ENCODE data around the gene LRP11. TPM values are rescaled to one million over a fixed set of nuclear protein-coding genes. Genes with fewer than 3 reads are reported as not detected.

The LRP11 gene, protein sequence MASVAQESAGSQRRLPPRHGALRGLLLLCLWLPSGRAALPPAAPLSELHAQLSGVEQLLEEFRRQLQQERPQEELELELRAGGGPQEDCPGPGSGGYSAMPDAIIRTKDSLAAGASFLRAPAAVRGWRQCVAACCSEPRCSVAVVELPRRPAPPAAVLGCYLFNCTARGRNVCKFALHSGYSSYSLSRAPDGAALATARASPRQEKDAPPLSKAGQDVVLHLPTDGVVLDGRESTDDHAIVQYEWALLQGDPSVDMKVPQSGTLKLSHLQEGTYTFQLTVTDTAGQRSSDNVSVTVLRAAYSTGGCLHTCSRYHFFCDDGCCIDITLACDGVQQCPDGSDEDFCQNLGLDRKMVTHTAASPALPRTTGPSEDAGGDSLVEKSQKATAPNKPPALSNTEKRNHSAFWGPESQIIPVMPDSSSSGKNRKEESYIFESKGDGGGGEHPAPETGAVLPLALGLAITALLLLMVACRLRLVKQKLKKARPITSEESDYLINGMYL
- total RNA-seq, result 54.7 and 89.5 TPM in 2 replicates
- 43.3 and 58.4 TPM in 2 replicates for polyA plus RNA-seq
- polyA plus RNA-seq (2012), result 31.4 and 42.5 TPM in 2 replicates
- 82.3 and 116 TPM in 2 replicates for polyA minus RNA-seq (ENCODE audit: low replicate concordance)

DNA sequence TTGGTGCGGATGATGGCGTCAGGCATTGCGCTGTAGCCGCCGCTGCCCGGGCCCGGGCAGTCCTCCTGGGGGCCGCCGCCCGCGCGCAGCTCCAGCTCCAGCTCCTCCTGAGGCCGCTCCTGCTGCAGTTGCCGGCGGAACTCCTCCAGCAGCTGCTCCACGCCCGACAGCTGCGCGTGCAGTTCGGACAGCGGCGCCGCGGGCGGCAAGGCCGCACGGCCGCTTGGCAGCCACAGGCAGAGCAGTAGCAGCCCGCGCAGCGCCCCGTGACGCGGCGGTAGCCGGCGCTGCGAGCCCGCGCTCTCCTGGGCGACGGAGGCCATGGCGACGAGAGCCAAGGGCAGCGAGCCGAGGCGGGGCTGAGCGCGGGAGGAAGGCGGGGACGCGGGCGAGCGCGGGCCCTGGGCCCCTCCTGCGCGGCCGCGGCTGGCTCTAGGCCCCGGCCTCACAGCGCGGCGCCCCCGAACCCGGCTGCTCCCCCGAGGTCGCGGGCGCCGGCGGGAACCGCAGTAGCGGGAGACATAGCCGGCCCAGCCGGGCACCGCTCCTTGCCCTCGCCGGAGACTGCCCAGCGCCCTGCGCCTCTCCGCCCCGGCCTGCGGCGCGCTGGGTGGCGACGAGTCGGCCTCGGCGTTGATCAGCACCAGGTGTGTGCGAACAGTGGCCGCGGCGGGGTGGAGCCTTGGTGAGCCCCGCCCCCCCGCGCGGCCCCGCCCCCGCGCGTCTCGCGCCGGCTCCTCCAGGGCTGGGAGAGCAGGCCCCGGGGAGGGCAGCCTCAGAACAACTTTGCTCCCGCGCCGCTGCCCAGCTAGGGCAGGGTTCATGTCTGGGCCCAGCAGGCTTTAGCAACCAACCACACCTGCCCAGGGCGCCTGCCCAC lies at the start of gene LRP11:
Gene LRP11, minus strand, starts transcription at position 662 of the 880 bp plus-strand sequence. Its CDS starts 339 bp downstream, at position 323.
- Histone ChIP-seq H3K9ac (ENCODE audit: insufficient read depth, low read length) (peak within 1 kb of the TSS; percentile 83), H3K4me2 (ENCODE audit: extremely low read depth, insufficient read depth, low read length) (peak within 1 kb of the TSS; percentile 88), H2AFZ (ENCODE audit: low read length) (peak within 1 kb of the TSS; percentile 76), H3K9me3 (ENCODE audit: control insufficient read depth, insufficient read depth, low read depth, low read length) (no peaks in the 10 kb centered on the region), H3K27ac (ENCODE audit: insufficient read depth, low read length) (peak within 1 kb of the TSS; percentile 73), H3K36me3 (ENCODE audit: control insufficient read depth, insufficient read depth, low read length) (no peaks in the 10 kb centered on the region), H3K79me2 (ENCODE audit: control insufficient read depth, insufficient read depth, low read length) (peaks cover 25% of the 10 kb centered on the region), H3K27me3 (ENCODE audit: control insufficient read depth, insufficient read depth, low read length) (no peaks in the 10 kb centered on the region), H4K20me1 (ENCODE audit: control insufficient read depth, extremely low read depth, insufficient read depth, low read length) (no peaks in the 10 kb centered on the region), H3K4me3 (replicated peaks in 1 of 4; ENCODE audit: control extremely low read depth in 1 of 4, insufficient read depth in 1 of 4, low read depth in 3 of 4, low read length in 4 of 4) (peak within 1 kb of the TSS; percentile 49 to 93 (median 78)), H3K4me1 (ENCODE audit: control insufficient read depth, extremely low read depth, insufficient read depth, low read length) (peaks cover 16% of the 10 kb centered on the region)
- TF ChIP-seq EZH2 (IDR thresholded peaks at IDR 0.05; ENCODE audit: low read length, missing control alignments), result no peak
- TF ChIP-seq, protein P1, sequence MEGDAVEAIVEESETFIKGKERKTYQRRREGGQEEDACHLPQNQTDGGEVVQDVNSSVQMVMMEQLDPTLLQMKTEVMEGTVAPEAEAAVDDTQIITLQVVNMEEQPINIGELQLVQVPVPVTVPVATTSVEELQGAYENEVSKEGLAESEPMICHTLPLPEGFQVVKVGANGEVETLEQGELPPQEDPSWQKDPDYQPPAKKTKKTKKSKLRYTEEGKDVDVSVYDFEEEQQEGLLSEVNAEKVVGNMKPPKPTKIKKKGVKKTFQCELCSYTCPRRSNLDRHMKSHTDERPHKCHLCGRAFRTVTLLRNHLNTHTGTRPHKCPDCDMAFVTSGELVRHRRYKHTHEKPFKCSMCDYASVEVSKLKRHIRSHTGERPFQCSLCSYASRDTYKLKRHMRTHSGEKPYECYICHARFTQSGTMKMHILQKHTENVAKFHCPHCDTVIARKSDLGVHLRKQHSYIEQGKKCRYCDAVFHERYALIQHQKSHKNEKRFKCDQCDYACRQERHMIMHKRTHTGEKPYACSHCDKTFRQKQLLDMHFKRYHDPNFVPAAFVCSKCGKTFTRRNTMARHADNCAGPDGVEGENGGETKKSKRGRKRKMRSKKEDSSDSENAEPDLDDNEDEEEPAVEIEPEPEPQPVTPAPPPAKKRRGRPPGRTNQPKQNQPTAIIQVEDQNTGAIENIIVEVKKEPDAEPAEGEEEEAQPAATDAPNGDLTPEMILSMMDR (conservative IDR thresholded peaks at IDR 0.05 in 1 of 2, IDR thresholded peaks at IDR 0.05 in 1 of 2; ENCODE audit: low read depth in 1 of 2, low read length in 2 of 2), result no peak
- peak; percentile 76 to 79 for DNase-seq (ENCODE audit: low read depth in 2 of 2)

DNA sequence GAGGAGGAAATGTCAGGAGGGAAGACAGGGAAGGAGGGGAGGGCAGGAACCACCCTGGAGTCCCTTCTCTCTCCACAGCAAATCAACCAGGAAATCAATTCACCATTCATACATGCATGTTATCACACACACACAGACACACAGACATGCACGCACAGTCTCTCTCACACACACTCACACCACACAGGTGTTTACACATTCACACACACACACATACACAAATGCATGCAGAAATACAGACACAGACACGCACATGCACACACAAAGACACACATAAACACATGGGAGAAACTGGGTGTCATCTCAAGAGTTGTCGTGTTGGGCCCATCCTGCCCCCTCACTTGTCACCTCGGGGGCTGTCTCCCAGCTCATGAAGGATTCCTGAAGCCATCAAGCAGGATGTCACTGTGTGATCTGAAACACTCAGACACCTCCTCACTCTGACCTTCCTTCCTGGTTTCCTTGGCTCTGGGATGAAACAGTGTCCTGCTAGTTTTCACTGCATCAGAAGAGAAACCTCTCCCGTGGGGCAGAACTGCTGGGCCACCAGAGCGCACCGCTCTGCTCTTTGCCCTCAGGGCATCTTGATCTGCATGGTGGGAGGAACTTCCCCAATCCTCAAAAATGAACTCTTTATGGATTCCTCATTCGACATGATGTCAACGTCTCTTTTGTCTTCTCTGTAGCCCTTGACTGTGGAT lies 49.5 kb upstream of the LRP11 start:
- Histone ChIP-seq H3K27ac (ENCODE audit: insufficient read depth, low read length) (no peak overlapping the region), H3K4me1 (ENCODE audit: control insufficient read depth, extremely low read depth, insufficient read depth, low read length) (no peaks in the 10 kb centered on the region), H3K9ac (ENCODE audit: insufficient read depth, low read length) (no peak overlapping the region), H3K36me3 (ENCODE audit: control insufficient read depth, insufficient read depth, low read length) (no peaks in the 10 kb centered on the region), H4K20me1 (ENCODE audit: control insufficient read depth, extremely low read depth, insufficient read depth, low read length) (no peaks in the 10 kb centered on the region), H3K4me3 (replicated peaks in 1 of 4; ENCODE audit: control extremely low read depth in 1 of 4, insufficient read depth in 1 of 4, low read depth in 3 of 4, low read length in 4 of 4) (no peak overlapping the region), H3K79me2 (ENCODE audit: control insufficient read depth, insufficient read depth, low read length) (no peaks in the 10 kb centered on the region), H3K9me3 (ENCODE audit: control insufficient read depth, insufficient read depth, low read depth, low read length) (no peaks in the 10 kb centered on the region), H2AFZ (ENCODE audit: low read length) (no peak overlapping the region), H3K27me3 (ENCODE audit: control insufficient read depth, insufficient read depth, low read length) (no peaks in the 10 kb centered on the region), H3K4me2 (ENCODE audit: extremely low read depth, insufficient read depth, low read length) (no peak overlapping the region)
- DNase-seq (ENCODE audit: low read depth in 2 of 2), result no peak
- TF ChIP-seq EZH2 (IDR thresholded peaks at IDR 0.05; ENCODE audit: low read length, missing control alignments), result no peak
- TF ChIP-seq, protein P1 (conservative IDR thresholded peaks at IDR 0.05 in 1 of 2, IDR thresholded peaks at IDR 0.05 in 1 of 2; ENCODE audit: low read depth in 1 of 2, low read length in 2 of 2), result no peak

Measured in fibroblast of lung (primary cell).